Measurements from ENCODE around the gene IL23A.
"Not testable (repeated sequence)": the region's sequence is repeated elsewhere in the genome, so short reads cannot be mapped to it uniquely, and the experiment has no call there.

The IL23A gene

GRCh38 chr12:56338308-56339157 is at the start of gene IL23A:
TSS of gene IL23A (plus strand) at chr12:56338884. CDS start at chr12:56339045, 161 bp downstream.
- no peak for FAIRE-seq

- FAIRE-seq, result no peak
These were observed 44.9 kb upstream of the IL23A start for GRCh38 chr12:56293795-56294194.

GRCh38 chr12:56296295-56296694 is 42.4 kb upstream of the IL23A start:
- no peak for FAIRE-seq

GRCh38 chr12:56297400-56297799 is 41.3 kb upstream of the IL23A start:
- no peak for FAIRE-seq

- no peak for FAIRE-seq
These were observed 39.9 kb upstream of the IL23A start for GRCh38 chr12:56298828-56299227.

- FAIRE-seq, result no peak
These were observed 39.3 kb upstream of the IL23A start for GRCh38 chr12:56299308-56299852.

GRCh38 chr12:56299853-56300643 is 38.6 kb upstream of the IL23A start, which contains the start of gene CS:
TSS of gene CS (minus strand) at chr12:56300330. CDS start at chr12:56300201, 129 bp downstream.
- no peak for FAIRE-seq

GRCh38 chr12:56300644-56301464 is 37.8 kb upstream of the IL23A start:
- no peak for FAIRE-seq

- FAIRE-seq, result no peak
These were observed 34.4 kb upstream of the IL23A start for GRCh38 chr12:56304276-56304675.

GRCh38 chr12:56304872-56305590 is 33.7 kb upstream of the IL23A start:
- FAIRE-seq, result no peak

- no peak for FAIRE-seq
These were observed 31.3 kb upstream of the IL23A start for GRCh38 chr12:56307221-56307965.

GRCh38 chr12:56308714-56309113 is 30.0 kb upstream of the IL23A start:
- FAIRE-seq, result no peak

- no peak for FAIRE-seq
These were observed 27.7 kb upstream of the IL23A start for GRCh38 chr12:56311003-56311402.

GRCh38 chr12:56315249-56315621 is 23.4 kb upstream of the IL23A start:
- no peak for FAIRE-seq

GRCh38 chr12:56315622-56316473 is 22.8 kb upstream of the IL23A start, which contains the start of gene CNPY2:
TSS of gene CNPY2 (minus strand) at chr12:56315988. CDS start at chr12:56315217, 771 bp downstream.
- no peak for FAIRE-seq

- no peak for FAIRE-seq
These were observed 21.0 kb upstream of the IL23A start for GRCh38 chr12:56317675-56318074.

- FAIRE-seq, result no peak
These were observed 17.7 kb upstream of the IL23A start for GRCh38 chr12:56321027-56321426.

- not testable (repeated sequence) for FAIRE-seq
These were observed 17.1 kb upstream of the IL23A start for GRCh38 chr12:56321610-56322009.

- FAIRE-seq, result no peak
These were observed 14.5 kb upstream of the IL23A start for GRCh38 chr12:56324206-56324605.

- FAIRE-seq, result no peak
These were observed 12.6 kb upstream of the IL23A start for GRCh38 chr12:56326126-56326525.

All from colon (tissue), 2 donors.